Measurements from ENCODE around the gene KLHL6.

- TF ChIP-seq POLR2A (IDR thresholded peaks at IDR 0.05; ENCODE audit: low read length) (no peak), GATA1 (IDR thresholded peaks at IDR 0.05; ENCODE audit: low read depth, low read length) (no peak)
Observed at GRCh38 chr3:183460081-183461055, 95.1 kb downstream of the KLHL6 start.

All from erythroblast (primary cell).